HG02981 (cell line): Measurements from ENCODE around the gene DACH2.
A peak's percentile ranks its signal among the peaks of the same experiment; 100 is the strongest.
"Not testable (repeated sequence)": the region's sequence is repeated elsewhere in the genome, so short reads cannot be mapped to it uniquely, and the experiment has no call there.

Experiments
- ATAC-seq: cut with Tn5 transposase; IDR thresholded peaks from one replicate; pipeline ENCODE4 v1.9.1; 2021; ENCODE audit warnings: mild to moderate bottlenecking, moderate library complexity; ENCODE audit not compliant: unreplicated experiment

DACH2 gene

DNA sequence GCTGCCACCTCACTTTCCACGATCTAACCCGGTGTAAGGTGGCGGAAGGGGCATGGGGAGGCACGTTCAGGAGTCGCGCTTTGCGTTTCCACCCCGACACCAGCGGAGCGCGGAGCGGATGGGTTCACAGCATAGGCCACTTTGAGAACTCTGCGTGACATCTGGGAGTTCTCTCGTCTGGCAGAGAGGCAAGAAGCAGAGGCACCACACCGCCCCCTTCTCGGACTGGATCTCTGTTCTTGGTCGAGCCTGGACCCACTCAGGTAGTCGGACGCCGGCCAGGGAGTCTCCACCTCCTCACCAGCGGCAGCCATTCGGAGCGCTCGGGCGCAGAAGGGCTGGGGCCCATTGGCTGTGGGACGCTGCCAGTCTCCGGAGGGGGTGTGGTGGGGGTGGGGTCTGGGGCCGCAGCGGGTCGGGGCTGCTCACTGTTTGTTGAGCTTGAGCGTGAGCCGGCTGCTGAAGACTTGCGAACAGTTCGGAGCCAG is at the start of gene DACH2:
Gene DACH2 (plus strand): TSS at position 428 of the 488 bp plus-strand sequence.
- ATAC-seq: peak; percentile 98

DNA sequence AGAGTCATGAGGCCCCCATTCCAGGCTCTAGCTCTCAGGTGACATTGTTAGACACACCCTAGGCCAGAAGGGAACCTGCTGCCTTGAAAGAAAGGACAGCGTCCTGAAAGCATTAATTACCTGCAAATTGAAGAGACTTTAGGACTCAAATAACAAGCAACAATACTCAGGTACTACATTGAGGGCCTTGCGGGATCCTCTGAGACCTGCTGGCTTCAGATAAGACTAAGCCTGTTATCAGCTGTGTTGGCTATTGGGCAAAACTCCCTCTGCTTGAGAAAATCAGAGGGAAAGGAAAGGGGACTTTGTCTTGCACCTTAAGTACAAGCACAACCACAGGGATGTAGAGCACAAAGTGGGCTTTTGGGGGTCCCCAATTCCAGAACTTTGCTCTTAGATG is 45.9 kb upstream of the DACH2 start:
- no peak for ATAC-seq

DNA sequence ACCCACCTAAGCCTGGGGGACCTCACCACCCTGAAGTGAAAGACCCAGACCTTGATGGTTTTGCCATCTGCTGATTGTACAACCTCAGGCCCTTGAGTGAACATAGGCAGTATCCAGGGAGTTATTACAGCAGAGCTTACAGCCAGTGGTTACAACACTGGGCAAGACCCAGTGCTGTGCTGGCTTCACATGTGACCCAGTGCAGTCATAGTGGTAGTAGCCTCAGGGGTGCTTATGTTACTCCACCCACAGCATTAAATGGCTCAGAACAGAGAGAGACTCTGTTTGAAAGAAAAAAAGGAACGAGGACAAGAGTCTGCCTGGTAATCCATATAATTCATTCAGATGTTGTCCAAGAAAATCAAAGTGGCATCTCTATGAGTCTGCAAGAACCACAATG is 45.2 kb upstream of the DACH2 start:
- no peak for ATAC-seq

DNA sequence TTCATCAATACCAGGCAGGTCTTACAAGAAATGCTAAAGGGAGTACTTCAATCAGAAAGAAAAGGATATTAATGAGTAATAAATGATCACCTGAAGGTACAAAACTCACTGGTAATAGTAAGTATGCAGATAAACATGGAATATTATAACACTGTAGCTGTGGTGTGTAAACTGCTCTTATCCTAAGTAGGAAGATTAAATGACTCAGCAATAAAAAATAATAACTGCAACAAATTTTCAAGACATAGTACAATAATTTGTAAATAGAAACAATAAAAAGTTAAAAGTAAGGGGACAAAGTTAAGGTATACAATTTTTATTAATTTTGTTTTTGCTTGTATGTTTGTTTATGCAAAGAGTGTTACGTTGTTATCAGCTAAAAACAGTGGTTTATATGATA is 43.7 kb upstream of the DACH2 start:
- no peak for ATAC-seq

DNA sequence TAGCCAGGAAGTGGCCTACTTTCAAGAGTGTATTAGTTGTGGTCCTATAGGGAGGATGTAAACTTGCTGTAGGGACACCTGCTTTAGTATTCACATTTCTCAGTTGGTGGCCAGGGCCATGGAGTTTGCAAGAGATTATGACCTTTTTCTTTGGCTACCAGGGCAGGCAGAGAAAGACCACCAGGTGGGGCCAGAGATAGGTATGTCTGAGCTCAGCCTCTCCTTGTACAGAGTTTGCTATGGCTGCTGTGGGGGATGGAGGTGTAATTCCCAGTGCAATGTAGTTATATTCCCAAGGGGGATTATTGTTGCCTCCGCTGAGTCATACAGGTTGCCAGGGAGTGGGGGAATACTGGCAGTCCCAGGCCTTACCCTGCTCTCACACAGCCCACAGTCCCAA is 26.3 kb upstream of the DACH2 start:
- ATAC-seq: no peak

DNA sequence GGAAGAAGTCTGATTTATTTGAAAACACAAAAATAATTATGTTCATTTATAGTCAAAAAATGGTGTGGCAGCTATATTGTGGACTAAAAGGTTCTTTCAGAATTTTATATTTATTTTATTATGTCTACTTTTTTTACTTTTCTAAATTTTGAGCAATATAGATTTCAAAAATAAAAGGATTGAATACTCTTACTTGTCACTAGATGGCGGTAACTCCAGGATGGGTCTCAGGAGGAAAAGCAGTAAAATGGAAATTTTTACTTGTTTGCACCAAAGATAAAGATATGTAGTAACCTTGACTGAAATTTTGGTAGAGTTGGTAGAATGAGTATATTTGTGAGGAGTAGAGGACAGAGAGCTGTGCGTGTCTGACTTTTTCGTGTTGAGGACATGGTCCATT is 14.5 kb upstream of the DACH2 start:
- no peak for ATAC-seq

DNA sequence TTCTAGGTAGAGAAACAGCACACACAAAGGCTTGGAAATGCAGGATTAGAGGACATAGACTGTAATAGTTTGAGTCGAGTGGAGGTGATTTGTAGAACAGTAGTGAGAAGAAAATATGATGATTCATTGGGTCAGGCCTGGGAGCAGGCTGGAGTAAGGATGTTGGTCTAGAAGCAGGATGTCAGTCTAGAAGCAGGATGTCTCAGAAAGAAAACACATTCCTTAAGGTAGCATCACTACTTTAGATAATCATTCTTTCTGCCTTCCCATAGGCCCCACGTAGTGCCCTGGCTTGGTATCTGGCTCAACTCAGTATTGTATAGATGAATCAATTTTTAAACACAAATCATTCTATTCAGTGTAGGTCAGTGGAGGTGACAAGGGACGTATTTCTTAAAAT is 11.2 kb upstream of the DACH2 start:
- no peak for ATAC-seq

DNA sequence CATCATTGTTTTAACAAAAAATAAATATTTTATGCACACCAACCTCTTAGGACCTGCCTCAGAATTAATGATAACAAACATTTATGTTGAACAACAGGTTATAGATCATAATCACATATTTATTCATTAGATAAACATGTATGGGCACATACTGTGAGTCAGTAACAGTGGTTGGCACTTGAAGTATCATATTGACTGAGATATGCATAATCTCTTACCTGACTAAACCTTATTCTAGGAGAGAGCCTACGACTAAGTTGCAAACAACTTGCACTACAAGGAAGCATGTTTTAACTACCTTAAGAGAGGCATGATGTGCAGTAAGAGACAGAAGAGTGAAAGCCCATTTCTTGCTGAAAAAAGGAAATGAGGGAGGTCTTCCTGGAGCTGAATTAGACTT is 6.5 kb upstream of the DACH2 start:
- no peak for ATAC-seq

DNA sequence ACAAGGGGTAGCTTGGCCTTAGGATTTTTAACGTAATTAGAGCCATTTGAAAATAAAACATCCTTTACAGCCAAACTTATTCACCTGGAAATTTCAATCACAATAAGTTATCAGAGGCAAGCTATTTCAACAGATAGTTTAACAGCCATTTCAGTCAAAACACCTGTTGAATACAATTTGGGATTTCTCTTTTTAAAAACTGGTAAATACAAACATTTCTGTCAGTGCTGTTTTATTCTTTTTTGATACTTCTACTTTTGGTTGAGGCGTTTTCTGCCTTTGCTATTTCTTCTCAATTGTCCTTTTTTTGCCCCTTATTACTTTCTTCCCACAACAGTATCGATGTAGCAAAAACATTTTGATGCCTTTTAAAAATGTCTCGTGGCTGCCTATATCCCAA is 2.1 kb upstream of the DACH2 start:
- no peak for ATAC-seq

DNA sequence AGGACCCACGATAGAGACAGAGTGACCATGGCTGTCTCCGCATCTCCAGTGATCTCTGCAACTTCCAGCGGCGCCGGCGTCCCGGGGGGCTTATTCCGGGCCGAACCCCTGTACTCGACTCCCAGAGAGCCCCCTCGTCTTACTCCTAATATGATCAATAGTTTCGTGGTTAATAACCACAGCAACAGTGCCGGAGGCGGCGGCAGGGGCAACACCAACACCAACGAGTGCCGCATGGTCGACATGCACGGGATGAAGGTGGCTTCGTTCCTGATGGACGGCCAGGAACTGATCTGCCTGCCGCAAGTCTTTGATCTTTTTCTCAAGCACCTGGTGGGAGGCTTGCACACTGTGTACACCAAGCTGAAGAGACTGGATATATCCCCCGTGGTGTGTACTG is 343 bp downstream of the DACH2 start:
- no peak for ATAC-seq

DNA sequence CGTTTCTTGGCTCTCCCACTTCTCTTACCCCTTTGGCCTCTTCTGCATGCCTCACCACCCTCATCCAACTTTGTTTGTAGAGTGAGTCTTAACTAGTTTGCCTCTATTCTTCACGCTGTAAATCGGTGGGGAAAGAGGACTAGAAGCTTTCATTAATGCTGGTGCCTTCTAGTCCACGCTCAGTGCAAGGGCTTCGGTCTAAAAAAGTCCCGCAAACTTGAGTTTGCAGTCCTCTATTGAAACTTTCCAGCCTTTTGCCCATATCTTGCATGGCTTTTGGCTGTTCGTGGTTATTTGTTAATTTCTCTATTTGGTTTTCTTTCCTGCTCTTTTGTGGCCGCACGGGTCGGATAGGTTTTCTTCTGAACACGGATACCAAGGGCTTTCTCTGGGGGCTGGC is 868 bp downstream of the DACH2 start:
- no peak for ATAC-seq

DNA sequence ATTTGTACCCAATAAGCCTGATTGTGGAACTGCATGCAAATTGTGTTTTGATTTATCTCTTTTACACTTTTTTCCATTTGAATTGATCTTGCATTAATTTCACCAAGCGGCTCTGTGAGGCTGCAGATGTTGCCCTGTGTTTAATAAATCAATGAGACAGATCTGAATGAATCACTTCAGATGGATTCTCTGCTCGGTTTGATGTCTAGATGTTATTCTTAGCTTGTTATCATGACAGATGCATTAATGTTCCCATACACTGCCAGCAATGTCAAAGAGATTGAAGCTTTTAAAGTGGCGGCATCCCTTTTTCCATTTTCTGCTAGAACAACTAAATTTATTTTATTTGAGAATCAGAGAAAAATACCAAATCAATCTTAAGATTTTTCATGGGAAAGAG is 6.3 kb downstream of the DACH2 start:
- ATAC-seq: no peak

DNA sequence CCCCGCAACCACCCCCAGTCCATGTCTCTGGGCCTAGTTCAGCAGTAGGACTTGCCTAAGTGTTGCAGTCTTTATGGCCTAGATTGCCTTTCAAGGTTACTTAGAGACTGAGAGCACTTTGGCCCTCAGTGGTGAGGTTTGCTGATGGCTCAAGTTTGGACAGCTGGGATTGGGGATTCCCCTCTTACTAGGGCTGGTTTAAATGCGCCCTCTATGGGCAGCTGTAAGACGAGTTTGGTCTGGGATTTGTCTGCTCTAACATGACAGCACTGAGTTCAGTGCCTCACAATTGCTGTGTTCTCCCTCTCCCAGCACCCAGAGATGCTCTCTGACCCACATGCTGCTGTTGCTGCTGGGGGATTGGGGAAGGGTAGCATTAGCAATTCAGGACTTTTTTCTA is 23.1 kb downstream of the DACH2 start:
- ATAC-seq: no peak

DNA sequence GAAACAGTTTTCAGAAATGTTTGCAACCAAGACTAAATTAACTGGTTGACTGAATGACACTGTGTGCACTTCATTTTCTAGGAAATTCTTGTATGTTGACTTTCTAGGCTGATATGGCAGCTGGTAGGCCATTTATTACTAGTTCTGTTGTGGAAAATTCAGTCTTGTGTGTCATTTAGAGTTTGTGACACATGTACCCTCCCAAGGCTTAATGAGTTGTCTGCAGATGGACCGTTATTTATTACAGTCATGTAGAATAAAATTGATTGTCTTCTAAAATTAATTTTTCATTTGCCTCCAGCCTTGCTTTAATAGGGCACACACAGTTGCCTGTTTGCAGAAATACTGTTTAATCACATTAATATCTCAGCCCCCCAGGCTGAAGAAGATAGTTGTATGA is 30.7 kb downstream of the DACH2 start:
- ATAC-seq: no peak

DNA sequence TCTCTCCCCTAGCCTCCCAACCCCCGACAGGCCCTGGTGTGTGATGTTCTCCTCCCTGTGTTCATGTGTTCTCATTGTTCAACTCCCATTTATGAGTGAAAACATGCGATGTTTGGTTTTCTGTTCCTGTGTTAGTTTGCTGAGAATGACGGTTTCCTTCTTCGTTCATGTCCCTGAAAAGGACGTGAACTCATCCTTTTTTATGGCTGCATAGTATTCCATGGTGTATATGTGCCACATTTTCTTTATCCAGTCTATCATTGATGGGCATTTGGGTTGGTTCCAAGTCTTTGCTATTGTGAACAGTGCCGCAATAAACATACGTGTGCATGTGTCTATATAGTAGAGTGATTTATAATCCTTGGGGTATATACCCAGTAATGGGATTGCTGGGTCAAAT is 33.1 kb downstream of the DACH2 start:
- not testable (repeated sequence) for ATAC-seq

DNA sequence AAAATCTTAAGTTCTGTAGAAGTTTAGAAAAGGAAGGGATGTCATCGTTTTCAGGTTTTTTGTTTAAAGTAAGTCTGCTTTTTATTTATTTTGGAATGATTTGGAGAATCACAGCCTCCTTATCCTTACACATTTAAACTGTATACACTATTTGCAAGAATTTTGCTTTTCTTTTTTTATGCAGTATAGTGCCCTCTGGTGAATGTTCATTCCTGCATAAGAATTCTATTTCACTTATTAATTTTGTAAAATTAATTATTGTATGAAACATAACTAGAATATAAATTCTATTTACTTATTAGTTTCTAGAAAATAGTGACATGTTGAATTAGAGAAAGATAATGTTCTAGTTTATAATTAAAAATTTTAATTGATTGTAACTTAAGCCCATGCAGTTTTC is 44.6 kb downstream of the DACH2 start:
- no peak for ATAC-seq

DNA sequence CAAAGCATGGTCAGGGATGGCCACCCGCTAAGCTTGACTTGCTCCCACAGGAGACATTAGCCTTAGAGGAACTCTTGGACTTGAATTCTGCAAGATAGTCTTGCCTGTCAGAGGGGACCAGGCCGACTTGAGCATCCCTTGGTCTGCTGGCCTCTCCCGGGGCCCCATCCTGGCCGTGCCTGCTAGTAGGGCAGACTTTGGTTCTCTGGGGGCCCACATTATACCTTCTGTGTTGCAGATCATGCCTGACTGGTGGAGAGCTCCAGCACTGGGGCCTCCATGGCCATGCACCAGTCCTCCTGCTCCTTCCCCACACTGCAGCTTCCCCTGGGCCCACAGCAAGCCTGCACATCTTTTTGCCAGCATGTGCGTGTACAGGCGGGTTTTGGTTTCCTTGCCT is 46.5 kb downstream of the DACH2 start:
- ATAC-seq: no peak

DNA sequence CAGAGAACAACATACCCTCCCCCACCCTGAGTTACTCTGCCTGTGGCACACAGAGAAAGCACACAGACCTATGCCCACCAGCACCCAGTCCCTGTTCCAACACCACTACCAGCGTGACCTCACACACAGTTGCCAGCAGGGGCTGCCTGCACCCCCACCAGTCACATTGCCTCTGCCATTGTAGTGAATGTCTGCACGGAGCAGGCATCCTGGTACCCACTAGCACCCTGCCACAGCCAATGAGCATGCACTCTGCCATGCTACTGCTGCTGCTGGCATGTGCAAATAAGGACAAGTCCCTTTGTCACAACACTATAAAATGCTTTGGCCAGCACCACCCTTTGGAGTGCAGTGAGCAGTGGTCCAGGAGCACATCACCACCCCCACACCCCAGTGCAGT is 47.1 kb downstream of the DACH2 start:
- ATAC-seq: no peak

DNA sequence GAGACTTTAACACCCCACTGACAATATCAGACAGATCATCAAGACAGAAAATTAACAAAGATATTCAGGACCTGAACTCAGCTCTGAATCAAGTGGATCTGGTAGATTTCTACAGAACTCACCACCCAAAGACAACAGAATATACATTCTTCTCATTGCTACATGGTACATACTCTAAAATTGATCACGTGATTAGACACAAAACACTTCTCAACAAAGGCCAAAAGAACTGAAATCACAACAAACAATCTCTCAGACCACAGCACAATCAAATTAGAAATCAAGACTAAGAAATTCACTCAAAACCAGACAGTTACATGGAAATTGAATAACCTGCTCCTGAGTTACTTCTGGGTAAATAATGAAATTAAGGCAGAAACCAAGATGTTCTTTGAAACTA is 49.6 kb downstream of the DACH2 start:
- ATAC-seq: no peak

DNA sequence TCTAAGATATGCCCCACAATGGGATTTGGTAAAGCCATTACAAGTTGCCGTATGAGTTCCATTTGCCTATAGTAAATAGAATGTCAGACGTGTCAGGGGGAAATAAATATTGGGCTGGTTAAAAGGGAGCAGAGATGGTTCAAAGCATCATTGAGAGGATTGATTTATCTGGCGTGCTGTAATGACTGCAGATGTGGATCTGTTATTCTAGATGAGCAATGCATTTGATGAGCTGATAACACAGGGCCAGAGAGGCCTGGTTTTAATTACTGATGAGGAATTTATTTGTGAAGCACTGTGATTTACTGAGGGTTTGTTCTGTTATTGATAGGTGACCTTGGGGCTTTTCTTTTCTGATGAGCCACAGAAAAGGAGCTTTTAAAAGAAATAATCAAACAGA is 62.5 kb downstream of the DACH2 start:
- no peak for ATAC-seq

DNA sequence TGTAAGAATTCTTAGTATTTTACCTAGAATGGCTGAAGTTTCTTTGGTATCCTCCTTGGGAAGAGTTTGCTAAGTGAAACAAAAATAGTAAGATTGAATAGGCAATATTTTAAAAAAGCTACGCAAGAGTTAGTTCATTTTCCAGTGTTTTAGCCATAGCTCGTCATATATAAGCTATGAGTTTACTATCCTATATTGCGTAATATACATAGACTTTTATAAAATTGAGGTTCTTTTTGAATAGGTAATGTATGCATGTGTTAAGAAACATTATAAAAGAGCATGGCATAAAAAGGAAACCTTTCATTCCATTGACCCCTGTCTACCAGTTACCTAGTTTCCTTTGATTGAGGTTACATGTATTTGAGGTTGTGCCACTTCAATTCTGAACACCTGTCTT is 67.0 kb downstream of the DACH2 start:
- no peak for ATAC-seq

DNA sequence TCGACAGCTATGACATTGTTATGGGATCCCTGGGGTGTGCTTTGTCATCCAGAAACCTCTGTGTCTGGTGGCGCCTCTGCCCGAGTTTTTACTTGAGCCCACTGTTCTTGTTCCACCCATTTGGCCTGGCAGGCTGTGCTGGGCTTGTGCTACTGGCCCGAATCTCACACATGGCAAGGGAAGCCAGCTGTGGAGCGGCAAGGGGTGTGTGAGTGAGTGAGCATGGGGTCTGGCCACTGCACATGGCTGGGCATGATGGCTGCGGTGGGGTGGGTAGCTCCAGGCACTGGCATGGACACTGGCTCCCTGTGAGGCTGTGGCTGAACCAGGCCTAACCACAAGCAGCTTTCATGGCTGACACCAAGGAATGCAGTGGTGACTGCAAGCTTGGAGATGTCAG is 89.2 kb downstream of the DACH2 start:
- no peak for ATAC-seq

DNA sequence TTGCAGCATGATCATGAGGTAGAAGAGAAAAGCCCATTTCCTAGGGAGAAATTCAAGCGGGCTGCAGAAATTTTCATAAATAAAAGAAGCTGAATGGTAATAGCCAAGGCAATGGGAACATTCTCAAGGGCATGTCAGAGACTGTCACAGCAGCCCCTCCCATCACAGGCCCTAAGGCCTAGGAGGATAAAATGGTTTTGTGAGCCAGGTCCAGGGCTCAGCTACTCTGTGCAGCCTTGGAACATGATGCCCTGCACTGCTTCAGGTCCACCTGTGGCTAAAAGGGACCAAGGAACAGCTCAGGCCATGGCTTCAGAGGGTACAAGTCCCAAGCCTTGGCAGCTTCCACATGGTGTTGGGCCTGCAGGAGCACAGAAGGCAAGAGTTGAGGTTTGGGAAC is 93.3 kb downstream of the DACH2 start:
- ATAC-seq: no peak

DNA sequence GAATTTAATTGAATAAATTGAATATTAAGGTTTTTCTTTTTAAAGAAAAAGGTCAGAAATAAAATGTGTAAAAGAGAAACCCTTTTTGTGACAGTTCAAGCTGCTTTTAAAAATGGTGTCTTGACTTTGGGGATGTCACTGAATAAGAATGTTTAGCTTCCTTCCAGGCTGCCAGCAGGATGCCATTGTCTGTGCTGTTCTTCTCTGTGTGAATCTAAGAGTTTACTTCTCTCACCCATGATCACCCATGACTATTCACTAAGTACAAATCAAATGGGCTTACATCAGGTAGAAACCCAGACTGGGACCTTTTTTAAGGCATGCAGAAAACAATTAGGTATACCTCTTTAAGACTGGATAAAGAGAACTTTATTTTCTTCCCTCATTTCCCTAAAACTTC is 115.3 kb downstream of the DACH2 start:
- no peak for ATAC-seq
